ENCODE data around the gene RPL31.

RPL31 gene

DNA sequence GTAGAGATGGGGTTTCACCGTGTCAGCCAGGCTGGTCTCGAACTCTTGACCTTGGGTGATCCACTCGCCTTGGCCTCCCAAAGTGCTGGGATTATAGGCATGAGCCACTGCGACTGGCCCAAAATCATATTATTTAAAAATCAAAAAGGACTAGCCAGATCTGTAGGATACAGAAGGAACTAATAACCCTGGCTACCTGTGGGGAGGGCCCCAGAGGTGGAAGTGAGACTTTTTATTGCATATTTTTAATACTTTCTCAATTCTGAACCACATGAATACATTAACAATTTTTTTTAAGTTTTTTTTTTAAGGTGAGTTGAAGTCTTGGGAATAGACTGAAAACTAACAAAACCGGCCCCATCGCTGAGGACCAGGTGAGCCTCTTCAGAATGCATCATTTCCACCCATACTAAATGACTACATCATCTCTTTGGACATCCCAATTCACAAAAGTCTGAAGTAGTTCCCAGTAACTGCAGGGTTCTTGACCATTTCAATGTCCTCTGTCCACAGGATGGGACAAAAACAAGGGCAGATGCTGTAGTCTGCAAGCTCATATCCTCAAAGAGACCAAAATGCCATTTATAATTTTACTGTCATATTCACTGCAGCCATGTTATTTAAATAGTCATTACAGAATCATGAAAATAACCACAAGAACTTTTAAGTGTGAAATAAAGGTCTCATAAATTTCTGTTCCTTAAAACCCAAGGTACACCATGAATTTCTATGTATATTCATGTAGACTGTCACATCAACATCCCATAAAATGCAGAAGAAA, 21.4 kb downstream of the RPL31 start:
- ATAC-seq, result no peak
- TF ChIP-seq, protein P1, sequence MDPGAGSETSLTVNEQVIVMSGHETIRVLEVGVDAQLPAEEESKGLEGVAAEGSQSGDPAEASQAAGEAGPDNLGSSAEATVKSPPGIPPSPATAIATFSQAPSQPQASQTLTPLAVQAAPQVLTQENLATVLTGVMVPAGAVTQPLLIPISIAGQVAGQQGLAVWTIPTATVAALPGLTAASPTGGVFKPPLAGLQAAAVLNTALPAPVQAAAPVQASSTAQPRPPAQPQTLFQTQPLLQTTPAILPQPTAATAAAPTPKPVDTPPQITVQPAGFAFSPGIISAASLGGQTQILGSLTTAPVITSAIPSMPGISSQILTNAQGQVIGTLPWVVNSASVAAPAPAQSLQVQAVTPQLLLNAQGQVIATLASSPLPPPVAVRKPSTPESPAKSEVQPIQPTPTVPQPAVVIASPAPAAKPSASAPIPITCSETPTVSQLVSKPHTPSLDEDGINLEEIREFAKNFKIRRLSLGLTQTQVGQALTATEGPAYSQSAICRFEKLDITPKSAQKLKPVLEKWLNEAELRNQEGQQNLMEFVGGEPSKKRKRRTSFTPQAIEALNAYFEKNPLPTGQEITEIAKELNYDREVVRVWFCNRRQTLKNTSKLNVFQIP (CRISPR knock-in tag; IDR thresholded peaks at IDR 0.05; ENCODE audit: borderline replicate concordance, low read depth), result no peak
- TF ChIP-seq ZNF70 (CRISPR knock-in tag; IDR thresholded peaks at IDR 0.05) (no peak), ZFP30 (CRISPR knock-in tag; IDR thresholded peaks at IDR 0.05) (no peak), GLIS3 (CRISPR knock-in tag; IDR thresholded peaks at IDR 0.05) (no peak), ZNF565 (CRISPR knock-in tag; conservative IDR thresholded peaks at IDR 0.05; ENCODE audit: low read depth) (no peak), ESRRG (CRISPR knock-in tag; IDR thresholded peaks at IDR 0.05) (no peak), TCF4 (CRISPR knock-in tag; IDR thresholded peaks at IDR 0.05; ENCODE audit: borderline replicate concordance) (no peak), ISL1 (CRISPR knock-in tag; IDR thresholded peaks at IDR 0.05) (no peak)
- TF ChIP-seq, protein P2, sequence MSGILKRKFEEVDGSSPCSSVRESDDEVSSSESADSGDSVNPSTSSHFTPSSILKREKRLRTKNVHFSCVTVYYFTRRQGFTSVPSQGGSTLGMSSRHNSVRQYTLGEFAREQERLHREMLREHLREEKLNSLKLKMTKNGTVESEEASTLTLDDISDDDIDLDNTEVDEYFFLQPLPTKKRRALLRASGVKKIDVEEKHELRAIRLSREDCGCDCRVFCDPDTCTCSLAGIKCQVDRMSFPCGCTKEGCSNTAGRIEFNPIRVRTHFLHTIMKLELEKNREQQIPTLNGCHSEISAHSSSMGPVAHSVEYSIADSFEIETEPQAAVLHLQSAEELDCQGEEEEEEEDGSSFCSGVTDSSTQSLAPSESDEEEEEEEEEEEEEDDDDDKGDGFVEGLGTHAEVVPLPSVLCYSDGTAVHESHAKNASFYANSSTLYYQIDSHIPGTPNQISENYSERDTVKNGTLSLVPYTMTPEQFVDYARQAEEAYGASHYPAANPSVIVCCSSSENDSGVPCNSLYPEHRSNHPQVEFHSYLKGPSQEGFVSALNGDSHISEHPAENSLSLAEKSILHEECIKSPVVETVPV (CRISPR knock-in tag; IDR thresholded peaks at IDR 0.05), result no peak

DNA sequence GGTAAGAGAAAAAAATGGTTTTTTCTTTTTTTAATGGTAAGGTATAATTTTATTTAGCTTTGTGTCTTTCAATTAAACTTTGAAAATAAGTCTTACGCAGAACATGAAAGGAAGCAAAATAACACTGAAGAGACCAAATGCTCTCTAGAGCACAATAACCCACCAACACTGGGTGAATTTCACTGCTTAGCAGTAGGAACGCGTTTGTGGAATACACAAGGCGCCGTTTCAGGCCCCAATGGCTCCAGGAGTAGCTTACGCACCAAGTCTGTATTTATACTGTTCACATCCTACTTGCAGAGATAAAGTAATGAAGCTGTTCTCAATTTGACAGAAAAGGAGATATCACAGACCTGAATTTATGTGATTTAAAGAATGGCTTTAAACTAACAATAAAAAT, 23.5 kb downstream of the RPL31 start:
- ATAC-seq, result no peak
- no peak for TF ChIP-seq ZFP30 (CRISPR knock-in tag; IDR thresholded peaks at IDR 0.05)
- no peak for TF ChIP-seq ZC3H10 (CRISPR knock-in tag; IDR thresholded peaks at IDR 0.05)
- TF ChIP-seq, protein P3, sequence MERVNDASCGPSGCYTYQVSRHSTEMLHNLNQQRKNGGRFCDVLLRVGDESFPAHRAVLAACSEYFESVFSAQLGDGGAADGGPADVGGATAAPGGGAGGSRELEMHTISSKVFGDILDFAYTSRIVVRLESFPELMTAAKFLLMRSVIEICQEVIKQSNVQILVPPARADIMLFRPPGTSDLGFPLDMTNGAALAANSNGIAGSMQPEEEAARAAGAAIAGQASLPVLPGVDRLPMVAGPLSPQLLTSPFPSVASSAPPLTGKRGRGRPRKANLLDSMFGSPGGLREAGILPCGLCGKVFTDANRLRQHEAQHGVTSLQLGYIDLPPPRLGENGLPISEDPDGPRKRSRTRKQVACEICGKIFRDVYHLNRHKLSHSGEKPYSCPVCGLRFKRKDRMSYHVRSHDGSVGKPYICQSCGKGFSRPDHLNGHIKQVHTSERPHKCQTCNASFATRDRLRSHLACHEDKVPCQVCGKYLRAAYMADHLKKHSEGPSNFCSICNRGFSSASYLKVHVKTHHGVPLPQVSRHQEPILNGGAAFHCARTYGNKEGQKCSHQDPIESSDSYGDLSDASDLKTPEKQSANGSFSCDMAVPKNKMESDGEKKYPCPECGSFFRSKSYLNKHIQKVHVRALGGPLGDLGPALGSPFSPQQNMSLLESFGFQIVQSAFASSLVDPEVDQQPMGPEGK (CRISPR knock-in tag; IDR thresholded peaks at IDR 0.05; ENCODE audit: borderline replicate concordance), result no peak
- TF ChIP-seq, protein P4, sequence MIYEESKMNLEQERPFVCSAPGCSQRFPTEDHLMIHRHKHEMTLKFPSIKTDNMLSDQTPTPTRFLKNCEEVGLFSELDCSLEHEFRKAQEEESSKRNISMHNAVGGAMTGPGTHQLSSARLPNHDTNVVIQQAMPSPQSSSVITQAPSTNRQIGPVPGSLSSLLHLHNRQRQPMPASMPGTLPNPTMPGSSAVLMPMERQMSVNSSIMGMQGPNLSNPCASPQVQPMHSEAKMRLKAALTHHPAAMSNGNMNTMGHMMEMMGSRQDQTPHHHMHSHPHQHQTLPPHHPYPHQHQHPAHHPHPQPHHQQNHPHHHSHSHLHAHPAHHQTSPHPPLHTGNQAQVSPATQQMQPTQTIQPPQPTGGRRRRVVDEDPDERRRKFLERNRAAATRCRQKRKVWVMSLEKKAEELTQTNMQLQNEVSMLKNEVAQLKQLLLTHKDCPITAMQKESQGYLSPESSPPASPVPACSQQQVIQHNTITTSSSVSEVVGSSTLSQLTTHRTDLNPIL (CRISPR knock-in tag; IDR thresholded peaks at IDR 0.05; ENCODE audit: low read depth), result no peak
- no peak for TF ChIP-seq ZNF70 (CRISPR knock-in tag; IDR thresholded peaks at IDR 0.05)
- TF ChIP-seq BACH2 (CRISPR knock-in tag; IDR thresholded peaks at IDR 0.05; ENCODE audit: borderline replicate concordance), result no peak
- no peak for TF ChIP-seq OSR1 (CRISPR knock-in tag; IDR thresholded peaks at IDR 0.05)
- no peak for TF ChIP-seq ZFP3 (CRISPR knock-in tag; IDR thresholded peaks at IDR 0.05)
- TF ChIP-seq, protein P1 (CRISPR knock-in tag; IDR thresholded peaks at IDR 0.05; ENCODE audit: borderline replicate concordance, low read depth), result no peak
- no peak for TF ChIP-seq SNAI2 (CRISPR knock-in tag; IDR thresholded peaks at IDR 0.05)
- TF ChIP-seq TCF4 (CRISPR knock-in tag; IDR thresholded peaks at IDR 0.05; ENCODE audit: borderline replicate concordance), result no peak

DNA sequence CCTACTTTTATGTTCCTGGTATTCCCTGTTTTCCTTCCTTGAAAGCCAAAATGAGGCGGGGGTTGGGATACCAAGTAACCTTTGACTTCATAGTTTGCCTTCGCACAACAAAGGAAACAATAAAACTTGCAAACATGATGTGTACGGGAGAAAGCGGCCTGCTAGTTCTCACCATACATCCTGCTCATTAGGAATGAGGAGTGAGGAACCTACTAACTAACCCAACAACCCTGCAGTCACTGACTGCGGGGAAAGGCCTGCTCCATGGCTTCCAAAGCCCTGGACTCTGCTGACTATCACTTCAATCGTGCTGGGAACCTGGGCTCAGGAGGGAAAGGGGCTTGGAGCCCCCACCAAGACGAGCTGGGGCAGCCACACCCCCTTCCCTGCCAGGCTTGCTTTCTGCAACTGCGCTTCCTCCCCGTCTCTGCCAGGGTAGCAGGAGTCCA, 24.2 kb downstream of the RPL31 start:
- no peak for TF ChIP-seq ESRRG (CRISPR knock-in tag; IDR thresholded peaks at IDR 0.05)
- TF ChIP-seq, protein P5, sequence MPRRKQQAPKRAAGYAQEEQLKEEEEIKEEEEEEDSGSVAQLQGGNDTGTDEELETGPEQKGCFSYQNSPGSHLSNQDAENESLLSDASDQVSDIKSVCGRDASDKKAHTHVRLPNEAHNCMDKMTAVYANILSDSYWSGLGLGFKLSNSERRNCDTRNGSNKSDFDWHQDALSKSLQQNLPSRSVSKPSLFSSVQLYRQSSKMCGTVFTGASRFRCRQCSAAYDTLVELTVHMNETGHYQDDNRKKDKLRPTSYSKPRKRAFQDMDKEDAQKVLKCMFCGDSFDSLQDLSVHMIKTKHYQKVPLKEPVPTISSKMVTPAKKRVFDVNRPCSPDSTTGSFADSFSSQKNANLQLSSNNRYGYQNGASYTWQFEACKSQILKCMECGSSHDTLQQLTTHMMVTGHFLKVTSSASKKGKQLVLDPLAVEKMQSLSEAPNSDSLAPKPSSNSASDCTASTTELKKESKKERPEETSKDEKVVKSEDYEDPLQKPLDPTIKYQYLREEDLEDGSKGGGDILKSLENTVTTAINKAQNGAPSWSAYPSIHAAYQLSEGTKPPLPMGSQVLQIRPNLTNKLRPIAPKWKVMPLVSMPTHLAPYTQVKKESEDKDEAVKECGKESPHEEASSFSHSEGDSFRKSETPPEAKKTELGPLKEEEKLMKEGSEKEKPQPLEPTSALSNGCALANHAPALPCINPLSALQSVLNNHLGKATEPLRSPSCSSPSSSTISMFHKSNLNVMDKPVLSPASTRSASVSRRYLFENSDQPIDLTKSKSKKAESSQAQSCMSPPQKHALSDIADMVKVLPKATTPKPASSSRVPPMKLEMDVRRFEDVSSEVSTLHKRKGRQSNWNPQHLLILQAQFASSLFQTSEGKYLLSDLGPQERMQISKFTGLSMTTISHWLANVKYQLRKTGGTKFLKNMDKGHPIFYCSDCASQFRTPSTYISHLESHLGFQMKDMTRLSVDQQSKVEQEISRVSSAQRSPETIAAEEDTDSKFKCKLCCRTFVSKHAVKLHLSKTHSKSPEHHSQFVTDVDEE (CRISPR knock-in tag; IDR thresholded peaks at IDR 0.05), result no peak
- TF ChIP-seq, protein P3 (CRISPR knock-in tag; IDR thresholded peaks at IDR 0.05; ENCODE audit: borderline replicate concordance), result no peak
- no peak for TF ChIP-seq ZC3H10 (CRISPR knock-in tag; IDR thresholded peaks at IDR 0.05)
- TF ChIP-seq TCF4 (CRISPR knock-in tag; IDR thresholded peaks at IDR 0.05; ENCODE audit: borderline replicate concordance), result no peak
- TF ChIP-seq GLIS3 (CRISPR knock-in tag; IDR thresholded peaks at IDR 0.05), result no peak
- TF ChIP-seq, protein P2 (CRISPR knock-in tag; IDR thresholded peaks at IDR 0.05), result no peak
- no peak for TF ChIP-seq ZNF70 (CRISPR knock-in tag; IDR thresholded peaks at IDR 0.05)
- no peak for TF ChIP-seq ZNF8 (CRISPR knock-in tag; IDR thresholded peaks at IDR 0.05)
- TF ChIP-seq ZNF565 (CRISPR knock-in tag; conservative IDR thresholded peaks at IDR 0.05; ENCODE audit: low read depth), result no peak
- no peak for ATAC-seq

Data from SK-N-SH treated with all-trans-retinoic acid at 6 μM for 48 hours (cell line).